Measurements from ENCODE around the gene C1orf167. TPM values are rescaled to one million over a fixed set of nuclear protein-coding genes. Genes with fewer than 3 reads are reported as not detected.

The C1orf167 gene
- total RNA-seq, 1 donor from 2014 or later: not detected

- TF ChIP-seq CTCF (IDR thresholded peaks at IDR 0.05; ENCODE audit: insufficient read depth, low read length, severe bottlenecking): no peak
- no peak overlapping the region for H3K4me3 ChIP-seq (ENCODE audit: low read depth, low read length)
- DNase-seq (ENCODE audit: low read depth) (no peak), FAIRE-seq (no peak)
- no peaks in the 10 kb centered on the region for H3K27me3 ChIP-seq (ENCODE audit: control insufficient read depth, insufficient read depth, low read length)
- H3K36me3 ChIP-seq (ENCODE audit: control insufficient read depth, insufficient read depth, low read length): peaks cover 7% of the 10 kb centered on the region
These were observed 20.0 kb upstream of the C1orf167 start for GRCh38 chr1:11741919-11742558.

DNA sequence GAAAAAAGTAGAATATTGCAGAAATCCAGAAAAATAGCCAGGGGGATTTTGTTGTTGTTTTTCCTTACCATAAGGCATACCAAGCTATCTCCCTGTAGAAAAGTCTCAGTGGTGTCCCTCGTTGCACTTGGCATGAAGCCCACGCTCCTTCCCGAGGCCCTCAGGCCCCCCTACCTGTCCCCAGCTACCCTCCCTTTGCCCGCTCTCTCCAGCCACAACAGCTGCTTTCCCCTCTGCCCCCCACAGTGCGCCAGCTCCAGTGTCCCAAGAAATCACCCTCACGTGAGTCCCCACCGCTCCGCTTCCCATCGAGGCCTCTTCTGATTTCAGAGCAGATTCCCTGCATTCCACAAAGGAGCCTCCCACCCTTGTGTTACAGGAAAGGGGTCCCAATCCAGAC lies 17.7 kb upstream of the C1orf167 start:
- DNase-seq (ENCODE audit: low read depth): no peak
- no peaks in the 10 kb centered on the region for H3K27me3 ChIP-seq (ENCODE audit: control insufficient read depth, insufficient read depth, low read length)
- FAIRE-seq: no peak
- no peak for TF ChIP-seq CTCF (IDR thresholded peaks at IDR 0.05; ENCODE audit: insufficient read depth, low read length, severe bottlenecking)
- peaks cover 22% of the 10 kb centered on the region for H3K36me3 ChIP-seq (ENCODE audit: control insufficient read depth, insufficient read depth, low read length)
- H3K4me3 ChIP-seq (ENCODE audit: low read depth, low read length): no peak overlapping the region

- Histone ChIP-seq H3K4me3 (ENCODE audit: low read depth, low read length) (no peak overlapping the region), H3K36me3 (ENCODE audit: control insufficient read depth, insufficient read depth, low read length) (peaks cover 27% of the 10 kb centered on the region), H3K27me3 (ENCODE audit: control insufficient read depth, insufficient read depth, low read length) (no peaks in the 10 kb centered on the region)
- DNase-seq (ENCODE audit: low read depth): peak; percentile 67
- no peak for FAIRE-seq
- TF ChIP-seq CTCF (IDR thresholded peaks at IDR 0.05; ENCODE audit: insufficient read depth, low read length, severe bottlenecking): no peak
These were observed 15.9 kb upstream of the C1orf167 start for GRCh38 chr1:11746092-11746491.

GRCh38 chr1:11746795-11747487 lies 15.1 kb upstream of the C1orf167 start:
- TF ChIP-seq CTCF (IDR thresholded peaks at IDR 0.05; ENCODE audit: insufficient read depth, low read length, severe bottlenecking): no peak
- FAIRE-seq: no peak
- no peak for DNase-seq (ENCODE audit: low read depth)
- no peak overlapping the region for H3K4me3 ChIP-seq (ENCODE audit: low read depth, low read length)
- H3K36me3 ChIP-seq (ENCODE audit: control insufficient read depth, insufficient read depth, low read length): peaks cover 27% of the 10 kb centered on the region
- H3K27me3 ChIP-seq (ENCODE audit: control insufficient read depth, insufficient read depth, low read length): no peaks in the 10 kb centered on the region

- DNase-seq (ENCODE audit: low read depth) (no peak), FAIRE-seq (no peak)
- TF ChIP-seq CTCF (IDR thresholded peaks at IDR 0.05; ENCODE audit: insufficient read depth, low read length, severe bottlenecking): no peak
- no peaks in the 10 kb centered on the region for H3K27me3 ChIP-seq (ENCODE audit: control insufficient read depth, insufficient read depth, low read length)
- peaks cover 27% of the 10 kb centered on the region for H3K36me3 ChIP-seq (ENCODE audit: control insufficient read depth, insufficient read depth, low read length)
- H3K4me3 ChIP-seq (ENCODE audit: low read depth, low read length): no peak overlapping the region
These were observed 13.4 kb upstream of the C1orf167 start for GRCh38 chr1:11748294-11749202.

All from bronchial epithelial cell (primary cell).